ENCODE measurements around the gene ARHGDIB. TPM values are rescaled to one million over a fixed set of nuclear protein-coding genes. Genes with fewer than 3 reads are reported as not detected.

The ARHGDIB gene
- polyA plus RNA-seq, 1 experiment: 8.9 TPM

DNA sequence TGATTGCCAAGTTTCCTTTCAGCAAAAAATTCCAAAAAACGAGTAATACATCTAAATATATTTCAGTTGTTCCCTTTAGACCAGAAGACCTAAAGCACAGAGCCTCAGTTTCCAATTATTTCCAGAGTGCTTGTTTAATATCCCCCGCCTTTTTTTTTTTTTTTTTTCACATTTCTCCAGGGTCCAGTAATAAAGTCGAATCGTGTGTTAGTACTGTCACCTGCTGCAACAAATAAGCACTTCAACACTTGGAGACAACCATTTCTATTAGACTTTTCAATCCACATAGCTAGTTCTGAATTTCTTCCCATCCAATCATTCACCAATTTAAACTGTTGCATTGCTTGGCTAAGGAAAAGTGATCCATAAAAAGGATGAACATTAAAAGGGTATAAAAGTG is 25.0 kb upstream of the ARHGDIB start:
- Histone ChIP-seq H3K9me3 (ENCODE audit: control insufficient read depth, insufficient read depth, low read length) (no peaks in the 10 kb centered on the region), H3K4me3 (ENCODE audit: low read depth, low read length) (no peak overlapping the region), H3K27ac (ENCODE audit: low read depth, low read length) (no peak overlapping the region), H3K27me3 (ENCODE audit: control insufficient read depth, insufficient read depth, low read length) (no peaks in the 10 kb centered on the region)
- no peak for DNase-seq (ENCODE audit: low read depth, low spot score)
- CTCF ChIA-PET: no interaction called here
- POLR2A ChIA-PET: interaction anchor here (0.7 kb wide), 1 partner anchor 16 kb away, joined by 13 read pairs; no protein-coding TSS in a partner anchor
- TF ChIP-seq, protein P1, sequence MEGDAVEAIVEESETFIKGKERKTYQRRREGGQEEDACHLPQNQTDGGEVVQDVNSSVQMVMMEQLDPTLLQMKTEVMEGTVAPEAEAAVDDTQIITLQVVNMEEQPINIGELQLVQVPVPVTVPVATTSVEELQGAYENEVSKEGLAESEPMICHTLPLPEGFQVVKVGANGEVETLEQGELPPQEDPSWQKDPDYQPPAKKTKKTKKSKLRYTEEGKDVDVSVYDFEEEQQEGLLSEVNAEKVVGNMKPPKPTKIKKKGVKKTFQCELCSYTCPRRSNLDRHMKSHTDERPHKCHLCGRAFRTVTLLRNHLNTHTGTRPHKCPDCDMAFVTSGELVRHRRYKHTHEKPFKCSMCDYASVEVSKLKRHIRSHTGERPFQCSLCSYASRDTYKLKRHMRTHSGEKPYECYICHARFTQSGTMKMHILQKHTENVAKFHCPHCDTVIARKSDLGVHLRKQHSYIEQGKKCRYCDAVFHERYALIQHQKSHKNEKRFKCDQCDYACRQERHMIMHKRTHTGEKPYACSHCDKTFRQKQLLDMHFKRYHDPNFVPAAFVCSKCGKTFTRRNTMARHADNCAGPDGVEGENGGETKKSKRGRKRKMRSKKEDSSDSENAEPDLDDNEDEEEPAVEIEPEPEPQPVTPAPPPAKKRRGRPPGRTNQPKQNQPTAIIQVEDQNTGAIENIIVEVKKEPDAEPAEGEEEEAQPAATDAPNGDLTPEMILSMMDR (IDR thresholded peaks at IDR 0.05; ENCODE audit: low read depth, low read length): no peak

DNA sequence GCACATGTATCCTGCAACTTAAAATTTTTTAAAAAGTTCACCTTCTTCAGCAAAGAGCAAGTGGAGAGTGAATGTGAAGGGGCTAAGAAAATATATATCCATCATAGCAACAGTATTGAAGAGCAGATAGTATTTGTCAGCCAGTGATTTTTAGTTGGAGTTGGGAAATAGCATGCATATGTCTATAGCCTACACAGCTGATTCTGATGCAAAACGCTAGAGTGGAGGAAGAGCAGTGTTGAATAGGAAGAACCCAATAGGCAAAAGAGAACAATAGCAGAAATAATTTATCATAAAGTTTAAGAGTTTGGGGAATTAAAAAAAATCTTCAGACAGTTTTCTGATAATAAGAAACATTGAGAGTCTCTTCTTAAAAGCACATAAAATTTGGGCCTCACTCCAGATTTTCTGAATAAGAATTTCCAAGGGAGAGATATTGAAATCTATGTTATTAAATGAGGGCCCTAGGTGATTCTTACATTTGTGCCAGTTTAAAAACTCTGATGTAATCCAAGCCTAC is 23.4 kb upstream of the ARHGDIB start:
- TF ChIP-seq, protein P1 (IDR thresholded peaks at IDR 0.05; ENCODE audit: low read depth, low read length): no peak
- no peak for DNase-seq (ENCODE audit: low read depth, low spot score)
- Histone ChIP-seq H3K4me3 (ENCODE audit: low read depth, low read length) (no peak overlapping the region), H3K27ac (ENCODE audit: low read depth, low read length) (no peak overlapping the region), H3K27me3 (ENCODE audit: control insufficient read depth, insufficient read depth, low read length) (no peaks in the 10 kb centered on the region), H3K9me3 (ENCODE audit: control insufficient read depth, insufficient read depth, low read length) (no peaks in the 10 kb centered on the region)
- ChIA-PET POLR2A (no interaction called here), CTCF (no interaction called here)

DNA sequence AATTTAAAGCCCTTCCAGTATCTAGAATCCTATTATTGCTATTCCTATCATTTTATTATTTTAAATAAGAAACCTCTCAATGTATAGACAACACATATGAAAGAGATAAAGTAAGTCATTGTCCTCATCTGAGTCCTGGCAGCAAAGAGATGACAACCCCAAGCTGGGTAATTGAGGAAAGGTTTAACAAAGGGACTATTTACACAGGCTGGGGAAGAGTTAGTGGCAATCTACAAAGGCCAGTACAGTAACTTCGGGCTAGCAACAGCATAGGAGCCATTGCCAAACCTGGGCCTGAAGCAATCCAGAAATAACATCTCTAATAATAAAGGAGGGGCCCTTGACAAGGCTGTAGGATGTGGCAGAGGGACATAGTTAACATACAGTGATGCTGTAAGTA is 22.6 kb upstream of the ARHGDIB start:
- Histone ChIP-seq H3K9me3 (ENCODE audit: control insufficient read depth, insufficient read depth, low read length) (no peaks in the 10 kb centered on the region), H3K4me3 (ENCODE audit: low read depth, low read length) (no peak overlapping the region), H3K27me3 (ENCODE audit: control insufficient read depth, insufficient read depth, low read length) (no peaks in the 10 kb centered on the region), H3K27ac (ENCODE audit: low read depth, low read length) (no peak overlapping the region)
- ChIA-PET CTCF (interaction anchor here (0.6 to 0.7 kb wide), 2 partner anchors 138 to 825 kb away, joined by 3 to 4 read pairs; no protein-coding TSS in a partner anchor), POLR2A (no interaction called here)
- TF ChIP-seq, protein P1 (IDR thresholded peaks at IDR 0.05; ENCODE audit: low read depth, low read length): no peak
- DNase-seq (ENCODE audit: low read depth, low spot score): no peak

GRCh38 chr12:14982991-14983390 is 21.6 kb upstream of the ARHGDIB start:
- H3K9me3 ChIP-seq (ENCODE audit: control insufficient read depth, insufficient read depth, low read length): no peaks in the 10 kb centered on the region
- H3K27ac ChIP-seq (ENCODE audit: low read depth, low read length): no peak overlapping the region
- TF ChIP-seq, protein P1 (IDR thresholded peaks at IDR 0.05; ENCODE audit: low read depth, low read length): no peak
- POLR2A ChIA-PET: no interaction called here
- CTCF ChIA-PET: no interaction called here
- DNase-seq (ENCODE audit: low read depth, low spot score): no peak
- H3K27me3 ChIP-seq (ENCODE audit: control insufficient read depth, insufficient read depth, low read length): no peaks in the 10 kb centered on the region
- H3K4me3 ChIP-seq (ENCODE audit: low read depth, low read length): no peak overlapping the region

- no peak overlapping the region for H3K27ac ChIP-seq (ENCODE audit: low read depth, low read length)
- no peaks in the 10 kb centered on the region for H3K9me3 ChIP-seq (ENCODE audit: control insufficient read depth, insufficient read depth, low read length)
- no peak for DNase-seq (ENCODE audit: low read depth, low spot score)
- H3K4me3 ChIP-seq (ENCODE audit: low read depth, low read length): no peak overlapping the region
- TF ChIP-seq, protein P1 (IDR thresholded peaks at IDR 0.05; ENCODE audit: low read depth, low read length): no peak
- ChIA-PET CTCF (no interaction called here), POLR2A (no interaction called here)
- no peaks in the 10 kb centered on the region for H3K27me3 ChIP-seq (ENCODE audit: control insufficient read depth, insufficient read depth, low read length)
Observed at GRCh38 chr12:14982562-14982961, 21.2 kb upstream of the ARHGDIB start.
